Retina (tissue), 1 donor: Measurements from ENCODE around the gene DDA1.

ENCODE experiments used
- DNase-seq: peaks from one replicate; pipeline ENCODE4 v3.0.0-alpha.2; 2016

The DDA1 gene

DNA sequence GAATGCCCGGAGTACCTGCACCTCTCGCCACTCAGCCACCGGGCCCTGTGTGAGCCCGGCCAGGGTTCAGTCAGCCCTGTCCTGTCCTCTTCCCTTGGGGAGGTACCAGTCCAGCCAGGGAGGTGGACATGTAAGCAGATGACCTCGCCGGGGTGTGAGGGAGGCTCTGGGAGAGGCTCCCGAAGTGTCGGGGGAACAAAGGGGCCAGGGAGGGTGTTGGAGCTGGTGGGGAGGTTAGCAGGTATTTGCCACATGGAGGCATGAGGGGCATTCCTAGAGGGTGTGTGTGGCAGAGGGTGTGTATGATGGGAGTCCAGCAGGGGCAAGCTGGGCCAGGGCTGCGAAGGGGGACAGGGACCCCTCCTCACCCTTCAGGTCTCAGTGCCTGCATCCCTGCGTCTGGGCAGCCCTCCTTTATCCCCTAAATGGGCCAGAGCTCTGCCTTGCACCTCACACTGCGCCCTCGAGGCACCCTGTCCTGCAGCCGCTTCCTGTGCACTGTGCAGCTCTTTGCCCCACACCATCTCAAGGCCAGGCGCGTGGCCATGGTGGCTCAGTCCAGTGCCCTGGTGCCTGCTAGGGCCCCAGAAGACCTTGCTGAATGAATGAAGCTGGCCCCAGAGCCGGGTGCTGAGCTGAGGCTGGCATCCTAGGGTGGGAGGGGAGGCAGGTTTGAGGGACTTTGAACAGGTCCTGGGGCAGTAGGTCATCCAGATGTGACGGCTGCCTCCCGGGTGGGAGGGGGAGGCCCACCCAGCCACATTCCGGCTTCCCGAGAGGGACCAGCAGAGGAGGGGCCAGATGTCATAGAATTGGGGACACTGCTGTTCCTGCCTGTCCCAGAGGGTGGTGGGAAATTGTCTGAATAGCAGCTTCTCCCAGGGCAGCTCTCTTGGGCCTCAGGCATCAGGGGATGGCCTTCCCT lies 3.1 kb downstream of the DDA1 start:
- DNase-seq, result no peak

DNA sequence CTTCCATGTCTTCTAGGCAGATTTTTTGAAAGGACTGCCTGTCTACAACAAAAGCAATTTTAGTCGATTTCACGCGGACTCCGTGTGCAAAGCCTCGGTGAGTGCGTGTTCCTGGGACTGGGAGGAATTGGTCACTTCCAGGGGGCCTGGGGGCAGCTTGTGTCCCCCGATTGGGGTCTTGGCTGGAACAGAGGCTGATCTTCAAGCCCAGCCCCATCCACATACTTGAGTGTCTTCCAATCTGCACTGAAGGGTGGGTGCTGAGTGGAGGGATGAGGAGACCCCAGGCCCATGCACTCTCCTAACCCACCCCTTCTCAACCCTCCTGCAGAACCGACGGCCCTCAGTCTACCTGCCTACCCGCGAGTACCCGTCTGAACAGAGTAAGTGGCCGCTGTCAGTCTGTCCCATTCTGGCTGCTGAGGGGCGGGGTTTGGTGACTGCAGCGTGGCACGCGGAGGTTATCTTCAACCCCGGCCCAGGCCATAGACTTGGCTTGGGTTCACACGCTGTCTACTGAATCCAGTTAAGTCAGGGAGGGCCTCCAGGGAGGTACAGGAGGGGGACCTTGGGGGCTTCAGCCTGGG lies 4.7 kb downstream of the DDA1 start:
- no peak for DNase-seq

DNA sequence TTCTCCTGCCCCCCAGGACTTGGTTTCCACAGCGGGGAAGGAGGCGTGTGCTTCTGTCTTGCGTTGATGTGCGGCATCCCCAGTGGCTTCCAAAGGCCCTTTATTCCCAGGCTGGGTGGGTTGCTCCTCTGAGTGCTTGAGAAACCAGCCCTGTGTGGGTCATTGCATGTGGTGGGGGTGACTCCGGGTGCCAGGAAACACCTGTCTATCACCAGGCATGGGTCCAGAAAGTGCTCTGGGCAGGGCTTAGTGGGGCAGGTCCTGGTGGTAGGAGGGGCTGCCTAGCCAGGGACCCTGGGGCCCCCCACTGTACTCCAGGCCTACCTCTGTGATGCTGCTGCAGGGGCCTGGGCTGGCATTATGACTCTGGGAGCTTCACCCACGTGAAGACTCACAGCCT lies 9.6 kb downstream of the DDA1 start:
- no peak for DNase-seq

DNA sequence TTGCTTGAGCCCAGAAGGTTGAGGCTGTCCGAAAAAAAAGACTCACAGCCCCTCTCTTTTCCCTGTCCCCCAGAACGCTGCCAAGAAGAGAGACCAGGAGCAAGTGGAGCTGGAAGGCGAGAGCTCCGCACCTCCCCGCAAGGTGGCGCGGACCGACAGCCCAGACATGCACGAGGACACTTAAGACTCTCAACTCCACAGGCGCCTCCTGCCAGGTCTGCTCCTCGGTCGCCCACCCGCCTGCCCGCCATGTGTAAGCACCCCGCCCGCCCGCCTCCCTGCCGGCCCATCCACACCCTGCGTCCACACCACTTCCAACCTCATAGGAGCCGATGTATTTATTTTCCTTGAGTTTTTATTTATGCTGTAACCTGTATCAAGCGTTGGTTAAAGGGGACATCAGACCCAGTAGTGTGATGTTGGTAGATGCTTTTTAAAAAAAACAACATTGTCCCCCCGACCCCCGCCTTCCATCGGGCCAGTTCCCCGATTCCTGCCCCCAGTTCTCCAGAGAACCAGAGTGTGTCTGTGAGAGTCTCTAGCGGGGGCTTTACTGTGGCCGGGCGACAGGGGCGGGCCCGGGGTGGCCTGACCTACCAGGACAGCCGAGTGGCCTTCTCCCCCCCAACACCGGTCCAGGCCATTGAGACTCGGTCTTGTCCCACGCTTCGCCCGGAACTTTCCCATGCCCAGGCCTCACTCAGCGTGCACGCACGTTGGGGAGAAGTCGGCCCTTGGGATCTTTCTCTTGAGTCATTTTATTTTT lies 10.3 kb downstream of the DDA1 start:
- no peak for DNase-seq

DNA sequence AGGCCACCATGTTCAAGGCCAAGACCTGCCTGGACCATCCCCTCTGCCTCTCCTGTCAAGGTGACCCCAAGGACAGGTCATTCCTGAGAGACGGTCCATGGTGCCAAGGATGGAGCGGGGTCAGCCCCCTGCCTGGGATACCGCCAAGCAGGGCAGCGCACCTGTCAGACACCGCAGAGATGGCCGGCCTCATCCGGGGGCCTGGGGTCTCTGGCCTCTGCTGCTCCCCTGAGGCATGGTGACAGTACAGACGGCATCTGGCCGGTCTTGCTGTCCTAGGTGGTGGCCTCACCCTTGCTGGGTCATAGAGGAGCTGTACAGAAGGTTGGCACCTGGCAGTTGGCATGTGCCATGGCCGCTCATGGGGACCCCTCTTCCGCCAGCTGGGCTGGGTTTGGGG lies 11.1 kb downstream of the DDA1 start:
- DNase-seq, result no peak

DNA sequence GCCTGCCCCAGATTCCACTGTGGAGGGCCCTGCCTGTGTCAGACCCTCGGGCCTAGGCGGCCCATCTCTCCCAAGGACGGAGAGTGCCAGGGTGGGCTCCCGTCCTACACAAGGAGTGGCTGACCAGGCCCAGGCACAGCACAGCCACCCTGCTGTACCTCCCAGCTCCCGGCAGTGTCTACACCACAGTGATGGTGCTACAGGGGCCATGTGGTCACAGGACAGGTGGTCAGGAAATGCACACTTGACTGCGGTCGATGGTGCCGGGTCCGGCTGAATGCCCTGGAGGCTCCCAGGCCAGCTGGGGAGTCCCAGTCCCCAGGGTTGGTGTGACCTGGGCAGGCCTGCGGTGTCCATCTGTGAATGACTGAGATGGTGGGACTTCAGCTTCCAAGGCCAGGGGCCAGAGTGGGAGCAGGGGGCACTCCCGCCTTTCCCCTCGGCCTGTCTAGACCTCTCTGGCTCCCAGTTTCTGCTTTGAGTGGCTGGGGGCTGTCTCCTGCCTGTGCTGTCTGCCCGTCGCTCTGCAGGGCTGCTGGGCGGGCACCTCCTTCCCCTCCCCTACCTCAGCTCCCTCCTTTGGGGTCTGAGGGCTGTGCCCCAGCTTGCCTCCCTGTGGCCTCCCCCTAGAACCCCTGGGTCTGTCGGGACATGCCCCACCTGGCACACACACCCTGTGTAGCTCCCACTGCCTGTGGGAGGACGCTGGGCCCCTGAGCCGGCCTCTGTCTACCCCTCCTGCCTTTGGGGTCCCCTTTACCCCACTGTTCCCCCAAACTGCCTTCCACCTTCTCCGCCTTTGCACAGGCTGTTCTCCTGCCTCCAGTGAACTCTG lies 12.5 kb downstream of the DDA1 start:
- DNase-seq, result no peak

DNA sequence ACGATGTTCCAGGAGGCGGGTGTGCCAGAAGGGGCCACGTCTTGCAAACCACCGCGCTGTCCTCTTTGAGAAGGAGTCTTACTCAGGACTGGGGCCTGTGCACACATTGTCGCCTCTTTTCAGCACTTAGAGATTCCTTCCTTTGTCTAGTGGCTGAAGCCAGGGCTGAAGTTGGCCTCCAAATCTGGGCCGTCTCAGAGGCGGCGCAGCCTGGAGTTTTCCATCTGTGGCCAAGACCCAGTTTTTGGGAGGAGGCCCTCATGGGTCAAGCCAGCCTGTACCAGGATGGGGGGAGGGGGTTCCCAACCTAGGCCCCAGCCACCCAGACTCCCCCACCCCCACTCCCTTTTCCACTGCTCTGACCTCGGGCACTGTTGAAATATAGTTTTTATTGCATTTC lies 13.5 kb downstream of the DDA1 start:
- no peak for DNase-seq

DNA sequence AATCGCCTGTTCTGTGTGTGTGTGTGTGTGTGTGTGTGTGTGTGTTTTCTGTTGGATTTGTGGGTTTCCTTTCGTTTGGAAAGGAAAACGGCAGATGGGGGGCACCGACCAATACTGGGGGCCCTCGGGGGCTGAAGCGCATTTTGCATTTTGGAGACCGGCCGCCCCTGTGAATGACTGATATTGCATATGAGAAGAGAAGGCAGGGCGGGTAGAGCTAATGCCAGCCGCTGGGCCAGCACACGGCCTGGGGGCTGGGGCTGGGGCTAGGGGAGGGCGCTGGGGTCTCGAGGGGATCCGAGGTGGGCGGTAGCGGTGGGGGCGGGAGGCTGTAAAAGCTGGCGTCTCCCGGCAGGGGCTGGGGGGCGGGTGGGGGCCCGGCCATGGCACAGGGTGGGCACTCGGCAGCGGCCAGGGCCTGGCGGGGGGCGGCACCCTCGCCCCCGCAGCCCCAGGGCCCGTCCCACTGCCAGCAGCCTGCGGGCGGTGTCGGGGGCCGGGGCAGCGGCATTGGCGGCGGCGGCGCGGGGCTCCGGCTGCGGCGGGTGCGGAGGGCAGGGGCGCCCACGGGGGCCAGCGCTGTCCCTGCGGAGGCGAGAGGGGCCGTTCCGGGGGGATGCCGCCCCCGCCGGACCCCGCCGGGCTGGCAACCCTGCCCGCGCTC lies 14.1 kb downstream of the DDA1 start:
- no peak for DNase-seq

DNA sequence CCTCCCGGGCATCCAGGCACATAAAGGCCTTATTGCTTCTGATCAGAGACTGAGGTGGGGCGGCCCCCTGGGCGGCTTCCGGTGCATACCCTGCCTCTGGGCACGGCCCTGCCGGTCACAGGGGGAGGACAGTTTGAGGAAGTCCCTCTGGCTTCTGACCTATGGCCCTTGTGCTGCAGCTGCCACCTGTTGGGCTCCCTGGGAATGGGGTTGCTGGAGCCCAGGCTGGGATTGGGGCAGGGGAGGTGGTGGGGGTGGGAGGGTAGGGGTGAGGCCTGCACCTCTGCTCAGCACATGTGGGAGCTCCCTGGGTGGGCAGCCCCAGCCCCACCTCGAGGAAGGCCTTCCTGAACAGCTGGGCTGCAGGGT lies 14.6 kb downstream of the DDA1 start:
- DNase-seq, result no peak

DNA sequence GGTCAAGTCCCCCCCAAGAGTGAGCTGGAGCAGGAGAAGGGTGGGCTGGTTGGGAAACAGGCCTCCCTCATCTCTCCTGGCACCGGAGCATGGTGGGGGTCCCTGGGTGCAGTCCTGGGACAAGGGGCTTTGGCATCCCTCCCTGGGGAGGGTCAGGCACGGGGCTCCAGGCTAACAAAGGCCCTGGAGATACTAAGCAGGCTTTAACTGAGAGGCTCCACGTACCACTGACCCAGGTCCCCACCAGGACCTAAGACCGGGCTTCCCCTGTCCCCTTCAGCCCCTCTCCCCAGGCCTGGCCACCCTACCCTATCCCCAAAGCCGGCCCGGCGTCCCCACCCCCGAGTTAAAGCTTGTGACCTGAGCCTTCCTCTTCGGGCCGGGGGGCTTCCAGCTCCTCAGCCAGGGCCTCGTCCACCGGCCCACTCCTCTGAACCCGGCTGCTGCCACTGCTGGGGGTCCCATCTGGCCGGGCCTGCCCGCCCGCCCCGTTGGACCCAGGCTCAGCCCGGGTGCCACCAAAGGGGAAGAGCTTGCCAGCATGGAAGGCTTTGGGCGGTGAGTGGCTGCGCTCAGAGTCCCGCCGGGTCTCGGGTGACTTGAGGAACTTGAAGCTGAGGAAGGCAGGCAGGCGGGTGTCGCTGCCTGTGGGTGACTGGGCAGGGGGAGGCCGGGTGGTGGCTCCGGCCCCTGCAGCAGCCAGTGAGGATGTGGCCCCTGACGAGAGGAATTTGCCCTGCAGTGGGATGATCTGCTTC lies 15.2 kb downstream of the DDA1 start:
- no peak for DNase-seq

DNA sequence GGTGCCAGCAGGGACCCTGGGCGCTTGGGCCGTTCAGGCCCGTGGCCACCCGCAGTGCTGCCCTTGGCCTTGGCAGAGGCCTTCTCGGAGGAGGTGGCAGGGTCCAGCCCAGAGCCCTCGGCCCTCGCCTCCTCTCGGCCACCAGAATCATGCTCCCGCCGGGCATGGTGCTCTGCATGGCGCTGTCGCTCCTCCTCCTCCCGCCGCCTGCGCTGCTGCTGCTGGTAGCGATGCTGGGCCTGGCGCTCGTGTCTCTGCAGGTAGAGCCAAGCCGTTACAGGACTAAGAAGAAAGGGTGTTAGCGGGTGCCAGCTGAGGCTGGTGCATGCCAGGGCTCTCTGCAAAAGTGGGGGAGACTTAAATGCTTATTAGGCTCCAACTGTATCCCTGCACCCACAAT lies 15.8 kb downstream of the DDA1 start:
- DNase-seq, result no peak

DNA sequence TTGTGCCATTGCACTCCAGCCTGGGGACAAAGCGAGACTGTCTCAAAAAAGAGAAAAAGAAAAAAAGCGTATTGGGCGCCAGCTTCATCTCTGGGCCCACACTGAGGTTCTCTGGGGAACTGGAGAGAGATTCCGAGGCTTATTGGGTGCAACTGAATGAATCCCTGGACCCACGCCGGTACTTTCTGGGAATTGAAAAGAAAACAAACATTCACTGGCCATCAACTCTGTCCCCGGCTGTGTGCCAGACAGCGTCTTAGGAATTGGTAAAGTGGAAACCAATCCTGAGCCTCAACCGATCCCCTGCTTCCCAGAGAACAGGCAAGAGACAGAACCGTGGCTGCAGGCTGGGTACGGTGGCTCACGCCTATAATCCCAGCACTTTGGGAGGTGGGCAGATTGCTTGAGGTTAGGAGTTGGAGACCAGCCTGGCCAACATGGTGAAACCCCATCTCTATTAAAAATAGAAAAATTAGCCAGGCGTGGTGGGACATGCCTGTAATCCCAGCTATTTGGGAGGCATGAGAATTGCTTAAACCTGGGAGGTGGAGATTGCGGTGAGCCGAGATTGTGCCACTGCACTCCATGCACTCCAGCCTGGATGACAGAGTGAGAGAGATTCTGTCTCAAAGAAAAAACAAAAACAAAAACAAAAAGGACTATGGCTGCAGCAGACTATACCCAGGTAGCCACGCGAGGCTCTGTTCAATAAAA lies 16.7 kb downstream of the DDA1 start:
- no peak for DNase-seq

DNA sequence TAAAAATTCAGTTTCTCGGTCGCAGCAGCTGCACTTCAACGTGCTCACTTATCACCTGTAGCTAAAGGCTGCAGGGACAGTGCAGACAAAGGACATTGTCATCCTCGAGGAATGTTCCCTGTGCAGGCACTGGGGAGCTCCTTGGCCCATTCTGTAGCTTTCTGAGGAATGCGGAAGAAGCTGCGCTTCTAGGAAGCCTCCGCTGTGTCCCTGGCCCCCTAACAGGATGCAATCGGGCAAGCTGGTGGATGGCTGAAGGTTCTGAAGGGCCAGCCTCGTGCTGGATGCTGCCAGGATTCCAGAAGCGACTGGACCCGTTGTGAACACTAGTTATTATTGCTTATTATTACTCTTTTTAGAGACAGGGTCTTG lies 17.2 kb downstream of the DDA1 start:
- no peak for DNase-seq

DNA sequence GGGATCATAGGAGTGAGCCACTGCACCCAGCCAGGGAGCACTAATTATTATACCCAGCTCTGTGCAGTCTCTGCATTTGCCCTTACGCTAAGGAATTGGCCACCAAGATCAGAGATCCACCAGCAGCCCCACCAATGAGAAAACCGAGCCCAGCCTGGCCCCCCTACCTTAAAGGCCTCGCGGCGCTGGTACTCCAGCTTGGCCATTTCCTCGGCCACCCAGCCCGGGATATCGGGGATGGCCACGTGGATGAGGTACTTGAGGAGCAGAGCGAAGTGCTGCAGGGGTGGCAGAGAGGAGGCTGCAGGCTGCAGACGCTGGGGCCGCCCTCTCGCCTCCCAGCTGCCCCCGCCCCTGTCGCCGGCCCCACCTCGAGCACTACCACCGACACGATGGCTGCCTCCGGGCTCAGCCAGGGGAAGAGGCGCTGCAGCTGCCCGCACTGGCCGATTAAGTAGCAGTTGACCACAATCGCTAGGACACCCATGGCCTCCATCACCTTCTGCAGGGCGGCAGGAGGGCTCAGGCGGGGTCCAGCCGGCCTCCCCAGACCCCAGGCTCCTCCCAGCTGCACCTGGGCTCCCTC lies 17.8 kb downstream of the DDA1 start:
- no peak for DNase-seq

DNA sequence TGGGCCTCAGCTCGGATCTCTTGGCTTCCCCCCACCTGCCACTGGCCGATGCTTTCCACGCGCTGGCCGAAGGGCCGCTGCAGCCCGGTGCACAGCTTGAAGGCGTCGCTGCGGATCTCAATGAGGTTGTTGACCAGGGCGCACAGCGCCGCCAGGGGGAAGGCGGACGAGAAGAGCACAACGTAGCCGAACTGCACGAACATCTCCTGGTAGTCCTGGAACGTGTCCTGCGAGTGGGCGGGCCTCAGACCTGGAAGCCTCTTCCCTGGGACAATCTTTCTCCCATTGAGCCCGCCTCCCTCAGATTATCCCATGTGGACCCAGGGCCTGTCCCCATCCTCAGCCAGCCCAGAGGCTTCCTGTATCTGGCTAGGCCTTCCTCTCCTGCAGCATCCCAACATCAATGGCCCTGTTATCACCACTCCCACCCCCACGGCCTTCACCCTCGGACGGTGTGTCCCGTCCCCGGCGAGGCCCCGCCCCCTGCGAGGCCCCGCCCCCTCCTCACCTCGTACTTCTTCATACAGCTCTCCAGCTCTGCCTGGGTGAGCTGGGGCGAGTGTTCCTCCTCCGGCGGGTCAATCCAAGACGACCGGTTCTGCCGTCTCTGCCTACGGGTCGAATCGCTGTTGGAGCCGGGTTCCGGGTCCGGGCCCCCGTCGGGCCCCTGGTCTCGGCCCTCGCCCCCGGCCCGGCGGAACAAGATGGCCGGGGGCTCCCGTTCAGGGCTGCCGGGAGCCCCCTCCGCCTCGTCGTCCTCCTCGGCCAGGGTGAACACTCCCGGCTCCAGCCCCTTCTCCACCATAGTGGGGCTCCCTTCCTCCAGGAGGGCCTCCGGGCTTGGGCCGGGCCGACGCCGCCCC lies 18.5 kb downstream of the DDA1 start:
- DNase-seq, result peak; percentile 68

DNA sequence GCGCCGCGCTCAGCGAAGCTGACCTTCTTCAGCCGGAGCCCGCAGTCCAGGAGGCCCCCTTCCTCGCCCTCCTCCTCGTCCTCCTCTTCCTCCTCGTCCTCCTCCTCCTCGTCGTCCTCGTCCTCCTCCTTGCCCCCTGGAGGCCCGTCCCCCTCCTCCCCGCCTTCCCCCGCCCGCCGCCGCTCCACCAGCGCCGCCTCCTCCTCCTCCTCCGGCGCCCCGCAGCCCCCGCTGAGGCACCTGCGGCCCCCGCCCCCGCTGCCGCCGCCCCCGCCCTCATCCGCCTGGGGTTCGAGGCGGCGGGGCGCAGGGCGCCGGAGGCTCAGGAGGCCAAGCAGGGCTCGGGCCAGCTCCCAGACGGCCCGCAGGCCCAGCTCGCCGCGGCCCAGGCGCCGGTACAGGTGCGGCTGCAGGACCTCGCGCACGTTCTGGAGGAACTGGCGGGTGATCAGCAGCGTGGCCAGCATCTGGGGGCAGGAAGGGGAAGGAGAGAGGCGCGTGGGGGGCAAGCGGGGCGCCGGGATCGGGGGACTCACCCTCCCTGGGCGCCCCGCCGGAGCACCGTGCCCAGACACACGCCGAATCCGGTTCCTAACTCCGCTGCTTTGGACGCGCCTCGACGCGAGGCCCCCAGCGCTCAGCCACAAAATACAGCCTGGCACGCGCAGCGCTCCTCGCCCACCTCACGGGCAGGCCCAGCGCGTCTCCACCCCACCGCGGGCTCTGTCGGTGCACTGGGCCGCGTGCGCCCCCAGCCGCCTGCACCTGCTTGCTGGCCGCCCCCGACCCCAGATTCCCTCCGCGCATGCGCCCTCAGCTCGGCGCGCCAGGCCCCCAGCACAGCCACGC lies 19.4 kb downstream of the DDA1 start:
- peak; percentile 52 for DNase-seq

DNA sequence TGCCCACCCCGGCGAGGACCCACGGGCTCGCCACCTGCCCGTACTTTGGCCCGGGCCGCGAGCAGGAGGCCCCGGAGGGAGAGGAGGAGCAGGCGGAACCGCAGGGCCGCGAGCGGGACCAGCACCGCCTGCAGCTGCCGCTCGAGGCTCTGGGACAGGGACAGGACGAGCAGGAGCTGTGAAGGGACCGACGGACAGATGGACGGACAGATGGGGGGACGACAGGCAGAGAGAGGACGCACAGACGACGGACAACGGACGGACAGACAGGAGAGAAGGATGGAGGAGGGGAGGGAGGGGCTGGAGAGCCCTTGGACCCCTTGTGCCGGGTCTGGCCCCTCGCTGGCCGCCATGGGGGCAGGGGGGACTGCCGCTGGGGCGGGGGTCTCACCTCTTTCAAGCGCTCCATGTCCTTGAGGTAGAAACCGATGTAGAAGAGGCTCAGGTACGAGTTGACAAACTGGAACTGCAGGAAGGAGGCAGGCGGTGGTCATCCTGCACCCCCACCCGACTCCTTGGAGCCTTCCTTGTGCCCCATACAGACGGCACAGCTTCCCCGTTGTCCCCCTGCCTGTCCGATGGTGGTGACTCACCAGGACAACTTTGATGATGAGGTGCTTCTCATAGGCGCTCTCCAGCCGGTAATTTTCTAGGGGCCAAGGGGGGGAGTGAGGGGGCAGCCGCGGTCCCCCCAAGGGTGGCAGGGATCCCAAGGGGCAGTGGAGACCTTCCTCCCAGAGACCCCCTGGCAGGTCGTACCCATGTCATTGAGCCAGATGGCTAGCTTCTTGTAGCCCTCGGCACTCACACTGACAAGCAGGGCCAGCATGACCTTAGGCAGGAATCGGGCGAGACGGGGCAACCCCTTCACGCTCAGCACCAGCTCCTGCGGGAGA lies 20.3 kb downstream of the DDA1 start:
- no peak for DNase-seq
